A549 (cell line): ENCODE results near the gene TMEM168. TPM values are rescaled to one million over a fixed set of nuclear protein-coding genes. Genes with fewer than 3 reads are reported as not detected.

Source experiments
- ATAC-seq, 2 experiments: fragments of 200-7000 bp in 1 of 2; fragments of >200 bp in 1 of 2; cut with Nextera tagmentation in 1 of 2; cut with Tn5 transposase in 1 of 2; 3 replicates each; pipeline versions ENCODE4 v1.8.0 to v1.9.1; 2018 to 2020; ENCODE audit warnings: mild to moderate bottlenecking in 1 of 2, moderate library complexity in 1 of 2
- CTCF ChIA-PET: fragments of 300-600 bp; sonication (Branson Sonifier 250); formaldehyde crosslinking; extraction: SDS; loops from one replicate; lab custom pipeline; 2021; ENCODE audit warnings: antibody characterized with exemption, inconsistent platforms; lab: Yijun Ruan, JAX
- POLR2A ChIA-PET: fragments of 350-600 bp; formaldehyde crosslinking; extraction: SDS; loops from one replicate; lab custom pipeline; 2021; ENCODE audit warnings: antibody characterized with exemption, inconsistent platforms; lab: Yijun Ruan, JAX
- DNase-seq, 2 experiments: peaks; one replicate each; pipeline versions ENCODE4 v3.0.0 to v3.0.0-alpha.2; 2011 to 2016; ENCODE audit warnings: low read depth in 1 of 2, low spot score in 1 of 2
- FAIRE-seq: peaks from 2 replicates; lab custom pipeline; 2011; peaks lifted over from hg19 to GRCh38; lab: Jason Lieb, UNC
- H3K27ac ChIP-seq, 2 experiments: fragments of >200 bp; sonication (Bioruptor Twin); formaldehyde crosslinking; 3 replicates each; pipeline ENCODE4 v1.5.1; 2016 to 2017
- H3K4me1 ChIP-seq: fragments of >200 bp; sonication (Bioruptor Twin); formaldehyde crosslinking; 3 replicates; pipeline ENCODE4 v1.6.1; 2016
- H3K4me2 ChIP-seq: fragments of >200 bp; sonication (Bioruptor Twin); formaldehyde crosslinking; 3 replicates; pipeline ENCODE4 v1.6.1; 2016
- H3K4me3 ChIP-seq: fragments of >200 bp; sonication (Bioruptor Twin); formaldehyde crosslinking; 3 replicates; pipeline ENCODE4 v1.5.1; 2016
- H3K9me3 ChIP-seq: fragments of >200 bp; sonication (Bioruptor Twin); formaldehyde crosslinking; 3 replicates; pipeline ENCODE4 v1.6.1; 2016
- BCL3 ChIP-seq: fragments of >200 bp; sonication (Bioruptor Twin); formaldehyde crosslinking; IDR thresholded peaks from 3 replicates; pipeline ENCODE4 v1.6.1; 2016
- BHLHE40 ChIP-seq: IDR thresholded peaks from 2 replicates; pipeline ENCODE4 v1.6.1; 2012; ENCODE audit warnings: low read depth, low read length, inconsistent platforms
- CBX2 ChIP-seq: fragments of 200-600 bp; sonication (generic); IDR thresholded peaks from 2 replicates; pipeline ENCODE4 v1.6.1; 2016; ENCODE audit warnings: low read depth, mild to moderate bottlenecking, borderline replicate concordance
- ELK1 ChIP-seq: fragments of 150-350 bp; IDR thresholded peaks from 2 replicates; pipeline ENCODE4 v1.6.1; 2014; ENCODE audit warnings: low read depth, mild to moderate bottlenecking, low read length
- EP300 ChIP-seq, 2 experiments: fragments of >200 bp; sonication (Bioruptor Twin); formaldehyde crosslinking; IDR thresholded peaks; 2 replicates in 1 of 2; 3 replicates in 1 of 2; pipeline ENCODE4 v1.6.1; 2016 to 2017
- ESRRA ChIP-seq: fragments of 150-350 bp; IDR thresholded peaks from 2 replicates; pipeline ENCODE4 v1.6.1; 2014; ENCODE audit warnings: mild to moderate bottlenecking, low read length, borderline replicate concordance
- HEYL ChIP-seq: fragments of 250-450 bp; sonication (Bioruptor Pico); IDR thresholded peaks from 2 replicates; pipeline ENCODE4 v1.8.0; 2021; ENCODE audit warnings: mild to moderate bottlenecking, moderate library complexity
- HOXA7 ChIP-seq: fragments of 250-450 bp; sonication (Bioruptor Pico); IDR thresholded peaks from 2 replicates; pipeline ENCODE4 v1.5.0; 2020; ENCODE audit warnings: mild to moderate bottlenecking, moderate library complexity
- HOXB13 ChIP-seq: fragments of 250-450 bp; sonication (Bioruptor Pico); IDR thresholded peaks from 2 replicates; pipeline ENCODE4 v1.5.0; 2020; ENCODE audit warnings: low read depth, mild to moderate bottlenecking, moderate library complexity
- HOXB5 ChIP-seq: fragments of 250-450 bp; sonication (Bioruptor Pico); IDR thresholded peaks from 2 replicates; pipeline ENCODE4 v1.5.0; 2020; ENCODE audit warnings: mild to moderate bottlenecking, moderate library complexity
- KDM5A ChIP-seq: fragments of 200-600 bp; sonication (generic); IDR thresholded peaks from 2 replicates; pipeline ENCODE4 v1.6.1; 2016; ENCODE audit warnings: antibody characterized with exemption, mild to moderate bottlenecking
- MAFK ChIP-seq: fragments of 450-650 bp; IDR thresholded peaks from 2 replicates; pipeline ENCODE4 v1.6.1; 2014; ENCODE audit not compliant: partially characterized antibody
- MAX ChIP-seq: IDR thresholded peaks from 2 replicates; pipeline ENCODE4 v1.6.1; 2012
- MAZ ChIP-seq: fragments of 150-350 bp; IDR thresholded peaks from 2 replicates; pipeline ENCODE4 v1.6.1; 2014; ENCODE audit warnings: antibody characterized with exemption, low read depth, low read length, borderline replicate concordance
- MYC ChIP-seq: IDR thresholded peaks from 2 replicates; pipeline ENCODE4 v1.6.1; 2012; ENCODE audit warnings: mild to moderate bottlenecking, inconsistent platforms, low read length, improper control_type of control experiment, borderline replicate concordance
- PBX3 ChIP-seq: IDR thresholded peaks from 2 replicates; pipeline ENCODE4 v1.6.1; 2012
- POLR2A ChIP-seq: IDR thresholded peaks from 2 replicates; pipeline ENCODE4 v1.6.1; 2012; ENCODE audit warnings: mild to moderate bottlenecking, low read length
- POLR2AphosphoS2 ChIP-seq: conservative IDR thresholded peaks from 2 replicates; pipeline ENCODE4 v1.6.1; 2012; ENCODE audit warnings: low read length, improper control_type of control experiment, inconsistent platforms
- RCOR1 ChIP-seq: fragments of 150-350 bp; IDR thresholded peaks from 2 replicates; pipeline ENCODE4 v1.6.1; 2014; ENCODE audit warnings: antibody characterized with exemption, low read length, low read depth
- RFX5 ChIP-seq: fragments of 450-650 bp; IDR thresholded peaks from 2 replicates; pipeline ENCODE4 v1.7.1; 2014; ENCODE audit warnings: antibody characterized with exemption, mild to moderate bottlenecking, moderate library complexity
- TFCP2L1 ChIP-seq: fragments of 250-450 bp; sonication (Bioruptor Pico); IDR thresholded peaks from 2 replicates; pipeline ENCODE4 v1.5.0; 2021; ENCODE audit warnings: mild to moderate bottlenecking
- USF2 ChIP-seq: fragments of 450-650 bp; IDR thresholded peaks from 2 replicates; pipeline ENCODE4 v1.6.1; 2014; ENCODE audit warnings: antibody characterized with exemption
- ZFP36 ChIP-seq: fragments of 450-650 bp; IDR thresholded peaks from 2 replicates; pipeline ENCODE4 v1.6.1; 2014; ENCODE audit warnings: borderline replicate concordance; ENCODE audit not compliant: partially characterized antibody
- ZNF302 ChIP-seq: fragments of 250-450 bp; sonication (Bioruptor Pico); IDR thresholded peaks from 2 replicates; pipeline ENCODE4 v1.9.0; 2021; ENCODE audit warnings: inconsistent platforms, mild to moderate bottlenecking, moderate library complexity
- ZSCAN20 ChIP-seq: fragments of 250-450 bp; sonication (Bioruptor Pico); IDR thresholded peaks from 2 replicates; pipeline ENCODE4 v1.8.0; 2022; ENCODE audit warnings: mild to moderate bottlenecking, moderate library complexity
- WGBS: methylation state at CpG from one replicate; pipeline ENCODE4 v1.1.6; 2017; ENCODE audit errors: missing lambda C conversion rate; 5-methylcytosine and 5-hydroxymethylcytosine counted together
- polyA plus RNA-seq, 4 experiments: library from polyadenylated mRNA; depleted of rRNA in 3 of 4; stranded (reverse); fragments of >200 nt; fragmentation: RNase III in 1 of 4; extraction: RNeasy Plus Mini Kit Qiagen cat#74134 plus additional on column Dnase treatment in 1 of 4; gene quantifications; 2 replicates in 3 of 4; 3 replicates in 1 of 4; pipeline ENCODE4 v1.2.3, GENCODE V29; 2011 to 2017

TMEM168 gene
- polyA plus RNA-seq, 2 of the 4 experiments (the other 2 are of a cell fraction): 11.4 to 40.0 TPM

- DNase-seq (no peak), ATAC-seq (no peak), FAIRE-seq (no peak)
- TF ChIP-seq MYC (no peak), ZSCAN20 (CRISPR knock-in tag) (no peak), ESRRA (no peak), ZNF302 (no peak), ELK1 (no peak), CBX2 (no peak), HOXB5 (CRISPR knock-in tag) (no peak)
- H3K27ac ChIP-seq: no peak overlapping the region
- no peak overlapping the region for H3K4me3 ChIP-seq
- no peaks in the 10 kb centered on the region for H3K4me1 ChIP-seq
- POLR2A ChIA-PET: no interaction called here
- H3K9me3 ChIP-seq: no peaks in the 10 kb centered on the region
- CTCF ChIA-PET: no interaction called here
- H3K4me2 ChIP-seq: no peak overlapping the region
These were observed 31.2 kb upstream of the TMEM168 start for GRCh38 chr7:112821345-112821744.

- ChIA-PET CTCF (no interaction called here), POLR2A (no interaction called here)
- ATAC-seq (no peak), DNase-seq (no peak), FAIRE-seq (no peak)
- no peak overlapping the region for H3K27ac ChIP-seq
- H3K9me3 ChIP-seq: no peaks in the 10 kb centered on the region
- H3K4me2 ChIP-seq: no peak overlapping the region
- no peak for TF ChIP-seq RFX5
- no peaks in the 10 kb centered on the region for H3K4me1 ChIP-seq
- 81% methylated on average over 3 of the region's 3 CpGs for WGBS
- no peak overlapping the region for H3K4me3 ChIP-seq
These were observed 29.3 kb upstream of the TMEM168 start for GRCh38 chr7:112819536-112819935.

GRCh38 chr7:112806156-112806555 is 16.0 kb upstream of the TMEM168 start:
- no peak overlapping the region for H3K4me2 ChIP-seq
- TF ChIP-seq ESRRA: no peak
- no peak for TF ChIP-seq MAFK
- no peak for TF ChIP-seq ZNF302
- no peak for TF ChIP-seq MAZ
- TF ChIP-seq ZFP36: no peak
- no peak for TF ChIP-seq HEYL (CRISPR knock-in tag)
- no peak for TF ChIP-seq USF2
- no peak for TF ChIP-seq KDM5A
- TF ChIP-seq POLR2A: no peak
- no peak for TF ChIP-seq TFCP2L1 (CRISPR knock-in tag)
- no peak for TF ChIP-seq ZSCAN20 (CRISPR knock-in tag)
- TF ChIP-seq MAX: no peak
- no peak for TF ChIP-seq BHLHE40
- no peak for TF ChIP-seq POLR2AphosphoS2
- TF ChIP-seq RCOR1: no peak
- TF ChIP-seq PBX3: no peak
- no peak for TF ChIP-seq BCL3
- no peak for TF ChIP-seq HOXB13 (CRISPR knock-in tag)
- no peak for TF ChIP-seq EP300 (IDR thresholded peaks at IDR 0.05)
- TF ChIP-seq HOXA7 (CRISPR knock-in tag): no peak
- TF ChIP-seq, all 56 proteins: peak for 0
- ATAC-seq (no peak), FAIRE-seq (no peak), DNase-seq (no peak)
- ChIA-PET POLR2A (no interaction called here), CTCF (interaction anchor here (1.0 kb wide), 1 partner anchor 256 kb away, joined by 4 read pairs; no protein-coding TSS in a partner anchor)
- Histone ChIP-seq H3K4me3 (no peak overlapping the region), H3K9me3 (no peaks in the 10 kb centered on the region), H3K27ac (no peak overlapping the region), H3K4me1 (no peaks in the 10 kb centered on the region)
- 58% methylated on average over 4 of the region's 4 CpGs for WGBS
